CD1c-positive myeloid dendritic cell (primary cell): ENCODE results near the gene WSB1.

Experiments used
- DNase-seq: peaks from one replicate; pipeline ENCODE4 v3.0.0-alpha.2; 2016; ENCODE audit errors: extremely low spot score

WSB1 gene

DNA sequence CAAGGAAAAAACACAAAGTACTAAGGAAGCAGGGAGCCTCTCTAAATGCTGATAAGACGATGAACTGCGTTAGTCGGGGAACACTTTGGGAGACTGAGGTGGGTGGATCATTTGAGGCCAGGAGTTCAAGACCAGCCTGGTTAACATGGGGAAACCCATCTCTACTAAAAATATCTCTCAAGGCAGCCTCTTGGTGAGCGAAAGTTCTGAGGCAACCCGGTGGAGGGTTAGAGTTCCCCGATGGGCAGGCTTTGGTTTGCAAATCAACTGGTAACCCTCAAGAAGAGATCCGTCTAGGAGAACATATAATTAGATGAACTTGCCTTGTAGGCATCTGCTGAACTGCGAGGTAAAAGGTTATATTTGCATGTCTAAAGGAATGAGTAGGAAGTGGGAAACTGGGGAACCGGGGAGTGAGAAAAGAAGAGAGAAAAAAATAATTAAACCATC is 44.6 kb downstream of the WSB1 start:
- DNase-seq = no peak

GRCh38 chr17:27339198-27339835 is 45.4 kb downstream of the WSB1 start:
- no peak for DNase-seq

- DNase-seq = no peak
Observed at GRCh38 chr17:27339836-27340550, 46.1 kb downstream of the WSB1 start.

DNA sequence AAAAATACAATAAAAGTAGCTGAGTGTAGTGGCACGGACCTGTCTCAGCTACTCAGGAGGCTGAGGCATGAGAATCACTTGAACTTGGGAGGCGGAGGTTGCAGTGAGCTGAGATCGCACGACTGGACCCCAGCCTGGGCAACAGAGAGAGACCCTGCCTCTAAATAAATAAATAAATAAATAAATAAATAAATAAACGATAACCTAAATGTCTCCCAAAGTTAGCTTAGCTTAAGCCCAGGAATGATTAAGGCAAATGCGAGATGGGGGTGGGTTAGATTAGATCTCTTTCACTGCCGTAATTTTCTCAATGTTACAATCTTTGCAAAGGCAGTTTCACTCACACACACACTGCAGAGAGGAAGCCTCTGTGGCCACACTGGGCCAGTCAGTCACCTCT is 46.7 kb downstream of the WSB1 start:
- no peak for DNase-seq

GRCh38 chr17:27341041-27341471 is 47.1 kb downstream of the WSB1 start:
- DNase-seq = no peak

DNA sequence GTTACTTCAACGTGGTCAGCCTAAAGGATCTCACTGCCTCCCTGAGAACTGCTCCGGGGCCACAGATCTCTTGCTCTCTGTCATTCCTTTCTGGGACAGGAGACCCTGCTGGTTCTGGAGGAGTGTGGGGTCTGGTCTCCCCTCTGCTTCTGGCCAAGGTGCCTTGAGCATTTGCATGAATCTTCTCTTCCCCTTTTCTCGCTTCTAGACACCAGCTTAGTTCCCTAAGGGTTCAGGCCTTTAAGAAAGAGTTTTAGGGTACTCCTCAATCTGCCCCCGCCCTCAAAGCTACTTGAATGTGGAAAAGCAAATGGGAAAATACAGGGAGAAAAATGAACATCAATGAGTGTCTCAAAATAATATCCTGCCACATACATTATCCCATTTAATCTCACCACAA is 48.1 kb downstream of the WSB1 start:
- no peak for DNase-seq

DNA sequence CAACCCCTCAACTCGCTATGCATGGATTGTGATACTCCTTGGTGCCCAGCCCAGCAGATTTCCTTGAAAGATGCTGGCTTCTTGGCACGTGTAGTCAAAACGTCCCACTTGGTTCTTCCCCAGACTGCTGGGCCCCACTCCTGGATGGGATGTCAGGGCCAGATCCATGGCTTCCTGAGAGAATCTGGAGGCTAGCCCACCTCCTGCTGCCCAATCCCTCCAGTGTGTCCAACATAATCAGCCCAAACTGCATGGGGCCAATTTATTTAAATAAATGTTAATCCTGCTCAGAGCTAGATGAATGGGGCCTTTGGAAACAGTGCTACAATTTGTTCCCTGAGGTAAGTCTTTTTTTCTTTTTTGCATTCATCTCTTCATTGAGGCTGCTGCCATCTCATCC is 49.4 kb downstream of the WSB1 start:
- DNase-seq = no peak

DNA sequence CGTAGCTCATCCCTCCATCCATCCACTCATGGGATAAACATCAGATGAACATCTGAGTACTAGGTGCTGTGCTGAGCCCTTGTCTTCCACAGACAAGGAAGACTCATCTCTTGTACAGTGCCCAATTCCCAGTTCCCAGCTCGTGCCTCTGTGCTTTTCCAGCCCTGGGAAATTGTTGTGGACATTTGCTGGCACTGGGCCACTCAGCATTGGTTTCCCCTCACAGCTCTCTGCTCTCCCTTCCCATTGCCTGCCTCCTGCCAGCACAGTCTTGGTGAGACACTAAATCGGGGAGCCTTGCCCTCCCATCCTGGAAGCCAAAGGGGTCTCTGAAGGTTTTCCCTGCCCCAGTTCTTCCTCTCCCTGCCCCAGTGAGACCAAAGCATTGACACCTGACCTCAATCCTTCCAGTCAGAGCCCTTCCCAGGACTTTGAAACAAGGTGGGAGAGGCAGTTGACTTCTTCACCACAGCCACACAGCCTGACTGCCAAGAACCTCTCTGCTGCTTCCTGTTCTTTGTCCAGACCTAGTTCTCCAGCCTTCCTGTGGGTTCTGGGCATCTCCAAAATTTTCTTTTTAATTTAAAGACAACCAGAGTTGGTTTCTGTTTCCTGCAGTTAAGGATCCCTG is 50.2 kb downstream of the WSB1 start:
- DNase-seq = no peak

- no peak for DNase-seq
Observed at GRCh38 chr17:27345141-27345904, 51.4 kb downstream of the WSB1 start.

GRCh38 chr17:27346228-27346899 is 52.5 kb downstream of the WSB1 start:
- DNase-seq = no peak

DNA sequence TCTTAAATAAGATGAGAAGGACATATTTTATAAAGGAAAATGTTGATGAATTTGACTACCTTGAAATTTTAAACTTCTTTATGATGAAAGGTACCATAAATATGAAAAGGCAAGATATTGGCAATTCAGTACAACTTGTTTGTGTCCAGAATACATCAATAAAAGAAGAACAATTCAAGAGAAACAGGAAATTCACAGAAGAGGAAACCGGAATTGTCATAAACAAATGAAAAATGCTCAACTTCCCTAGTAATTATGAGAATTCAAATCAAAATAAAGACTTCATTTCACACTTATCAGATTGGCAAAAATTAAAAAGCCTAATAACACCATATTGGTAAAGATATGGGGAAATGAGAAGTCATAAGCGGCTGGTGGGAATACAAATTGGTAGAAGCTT is 54.3 kb downstream of the WSB1 start:
- DNase-seq = peak; percentile 62

- DNase-seq = peak; percentile 24
Observed at GRCh38 chr17:27349540-27350021, 55.7 kb downstream of the WSB1 start.

GRCh38 chr17:27351759-27352158 is 57.8 kb downstream of the WSB1 start:
- DNase-seq = no peak

DNA sequence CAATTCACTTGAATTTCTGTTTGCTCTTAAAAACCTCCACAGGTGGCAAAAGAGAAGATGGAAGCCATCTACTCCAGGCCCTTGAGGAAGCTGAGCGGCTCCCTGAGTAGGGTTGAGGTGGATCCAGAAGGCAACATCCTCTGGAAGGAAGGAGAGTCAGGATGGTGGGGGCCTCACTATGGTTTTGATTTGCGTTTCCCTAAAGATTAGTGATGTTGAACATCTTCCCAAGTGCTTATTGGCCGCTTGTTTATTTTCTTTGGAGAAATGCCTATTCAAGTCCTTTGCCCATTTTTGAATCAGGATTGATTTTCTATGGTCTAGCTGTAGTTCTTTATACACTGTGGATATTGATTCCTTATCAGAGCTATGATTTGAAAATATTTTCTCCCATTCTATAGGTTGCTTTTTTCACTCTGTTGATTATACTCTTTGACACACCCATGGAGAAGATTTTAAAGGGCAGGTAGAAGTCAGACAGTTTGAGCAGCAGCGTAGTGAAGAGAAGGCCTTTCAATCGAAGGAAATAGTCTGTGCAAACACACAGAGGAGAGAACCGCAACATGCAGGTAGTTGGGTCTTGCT is 58.6 kb downstream of the WSB1 start:
- no peak for DNase-seq

GRCh38 chr17:27353033-27353460 is 59.1 kb downstream of the WSB1 start:
- no peak for DNase-seq

- peak; percentile 98 for DNase-seq
Observed at GRCh38 chr17:27353461-27354050, 59.6 kb downstream of the WSB1 start.

GRCh38 chr17:27354051-27354490 is 60.2 kb downstream of the WSB1 start:
- DNase-seq = no peak

GRCh38 chr17:27354491-27355081 is 60.7 kb downstream of the WSB1 start:
- peak; percentile 32 for DNase-seq

GRCh38 chr17:27355419-27355818 is 61.5 kb downstream of the WSB1 start:
- no peak for DNase-seq

DNA sequence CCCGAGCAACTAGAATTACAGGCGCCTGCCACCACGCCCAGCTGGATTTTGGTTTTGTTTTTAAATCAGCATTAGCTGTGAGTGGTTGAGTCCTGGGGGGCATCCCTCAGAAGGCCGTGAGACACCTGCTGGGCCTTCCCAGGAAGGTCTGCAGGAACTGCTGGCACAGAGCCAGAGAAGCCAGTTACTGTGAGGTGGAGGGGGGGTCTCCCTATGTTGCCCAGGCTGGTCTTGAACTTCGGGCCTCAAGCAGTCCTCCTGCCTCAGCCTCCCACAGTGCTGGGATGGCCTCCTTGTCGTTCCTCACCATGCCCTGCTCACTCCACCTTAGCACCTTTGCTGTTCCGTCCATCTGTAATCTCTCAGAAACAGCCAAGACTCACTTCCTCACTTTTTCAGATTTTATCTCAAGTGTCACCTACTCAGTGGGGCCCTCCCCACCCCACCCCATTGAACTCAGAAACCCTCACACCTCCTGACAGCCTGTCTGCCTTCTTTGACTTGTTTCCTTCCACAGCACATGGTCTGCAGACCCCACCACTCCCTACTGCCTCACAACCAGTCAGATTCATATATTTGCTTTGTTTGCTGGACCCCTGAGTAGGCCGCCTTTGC is 62.3 kb downstream of the WSB1 start:
- no peak for DNase-seq
